HG02763 (cell line): ENCODE data around the gene CHST8.

Source experiments
- ATAC-seq: cut with Tn5 transposase; IDR thresholded peaks from one replicate; pipeline ENCODE4 v1.9.1; 2021; ENCODE audit warnings: mild to moderate bottlenecking, moderate library complexity; ENCODE audit not compliant: unreplicated experiment

Gene CHST8

GRCh38 chr19:33780746-33781145 is 159.0 kb downstream of the CHST8 start:
- ATAC-seq: no peak

DNA sequence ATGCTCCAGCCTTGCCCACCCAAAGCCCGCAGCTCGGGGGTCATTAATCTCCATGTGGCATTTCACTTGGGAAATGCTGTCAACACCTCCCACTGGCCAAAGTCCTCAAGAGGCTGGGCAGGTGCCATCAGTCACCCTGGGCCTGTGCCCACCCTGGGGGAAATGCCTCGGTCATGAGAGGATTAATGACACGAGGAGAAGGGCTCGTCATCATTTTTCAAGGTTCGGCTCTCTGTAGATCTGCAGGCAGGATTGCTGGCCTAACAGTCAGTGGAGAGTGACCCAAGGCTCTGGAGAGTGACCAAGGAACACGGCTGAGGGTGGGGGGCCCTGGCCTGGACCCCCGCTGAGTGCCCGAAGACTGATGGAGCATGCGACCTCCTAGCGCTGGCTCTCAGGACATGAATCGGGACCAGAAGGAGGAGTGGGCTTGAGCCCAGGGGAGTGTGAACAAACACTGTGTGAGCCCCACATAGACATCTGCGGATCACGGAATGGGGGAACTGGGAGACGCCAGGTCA is 159.7 kb downstream of the CHST8 start:
- no peak for ATAC-seq

- ATAC-seq: no peak
Observed at GRCh38 chr19:33781996-33782395, 160.2 kb downstream of the CHST8 start.

GRCh38 chr19:33784432-33784831 is 162.7 kb downstream of the CHST8 start:
- ATAC-seq: no peak

GRCh38 chr19:33785795-33786194 is 164.0 kb downstream of the CHST8 start:
- ATAC-seq: no peak

- ATAC-seq: no peak
Observed at GRCh38 chr19:33788676-33789075, 166.9 kb downstream of the CHST8 start.

DNA sequence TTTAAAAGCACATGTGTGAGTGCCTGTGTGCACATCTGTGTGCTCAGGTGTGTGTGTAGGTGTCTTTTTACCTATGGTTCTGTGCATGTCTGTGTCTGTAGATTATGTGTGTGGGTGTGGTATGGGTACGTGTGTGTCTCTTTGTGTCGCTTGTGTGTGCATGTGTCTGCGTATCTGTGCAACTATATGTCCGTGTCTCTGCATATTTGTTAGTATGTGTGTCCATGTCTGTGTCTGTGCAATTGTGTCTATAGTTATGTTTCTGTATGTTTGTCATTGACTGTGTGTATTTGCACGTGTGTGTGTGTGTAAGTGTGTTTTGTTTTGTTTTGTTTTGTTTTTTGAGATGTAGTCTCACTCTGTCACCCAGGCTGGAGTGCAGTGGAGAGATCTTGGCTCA is 167.6 kb downstream of the CHST8 start:
- ATAC-seq: no peak

DNA sequence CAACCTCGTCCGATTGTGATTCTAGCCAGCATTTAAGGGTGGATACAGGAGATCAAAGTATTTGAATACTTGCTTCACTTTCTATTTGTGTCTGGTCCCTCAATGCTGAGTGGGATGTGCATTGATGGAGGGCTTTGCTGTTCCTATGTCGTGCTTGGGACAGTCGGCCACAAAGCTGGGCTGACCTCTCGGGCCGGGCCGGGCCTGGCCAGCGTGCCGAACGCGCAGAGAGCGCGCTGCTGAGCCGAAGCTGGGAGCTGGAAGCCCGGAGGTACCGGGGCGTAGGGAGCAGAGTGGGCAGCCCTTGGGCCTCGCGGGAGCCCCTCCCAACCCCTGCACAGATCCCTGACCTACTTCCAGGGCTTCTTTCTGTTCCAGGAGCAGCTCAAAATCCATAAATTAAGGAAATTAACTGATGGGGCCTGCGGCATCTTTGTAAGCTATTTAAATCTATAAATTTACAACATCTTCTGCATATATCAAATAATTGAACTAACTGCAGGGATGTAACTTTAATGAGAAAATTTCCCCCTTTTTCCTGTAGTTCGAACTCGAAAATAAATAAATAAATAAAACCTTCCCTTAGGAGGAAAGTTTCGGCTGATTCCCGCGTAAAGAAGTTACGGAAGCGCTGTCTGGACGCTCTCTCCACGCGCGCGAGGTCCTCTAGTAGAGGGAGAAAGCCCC is 173.1 kb downstream of the CHST8 start:
- ATAC-seq: no peak

DNA sequence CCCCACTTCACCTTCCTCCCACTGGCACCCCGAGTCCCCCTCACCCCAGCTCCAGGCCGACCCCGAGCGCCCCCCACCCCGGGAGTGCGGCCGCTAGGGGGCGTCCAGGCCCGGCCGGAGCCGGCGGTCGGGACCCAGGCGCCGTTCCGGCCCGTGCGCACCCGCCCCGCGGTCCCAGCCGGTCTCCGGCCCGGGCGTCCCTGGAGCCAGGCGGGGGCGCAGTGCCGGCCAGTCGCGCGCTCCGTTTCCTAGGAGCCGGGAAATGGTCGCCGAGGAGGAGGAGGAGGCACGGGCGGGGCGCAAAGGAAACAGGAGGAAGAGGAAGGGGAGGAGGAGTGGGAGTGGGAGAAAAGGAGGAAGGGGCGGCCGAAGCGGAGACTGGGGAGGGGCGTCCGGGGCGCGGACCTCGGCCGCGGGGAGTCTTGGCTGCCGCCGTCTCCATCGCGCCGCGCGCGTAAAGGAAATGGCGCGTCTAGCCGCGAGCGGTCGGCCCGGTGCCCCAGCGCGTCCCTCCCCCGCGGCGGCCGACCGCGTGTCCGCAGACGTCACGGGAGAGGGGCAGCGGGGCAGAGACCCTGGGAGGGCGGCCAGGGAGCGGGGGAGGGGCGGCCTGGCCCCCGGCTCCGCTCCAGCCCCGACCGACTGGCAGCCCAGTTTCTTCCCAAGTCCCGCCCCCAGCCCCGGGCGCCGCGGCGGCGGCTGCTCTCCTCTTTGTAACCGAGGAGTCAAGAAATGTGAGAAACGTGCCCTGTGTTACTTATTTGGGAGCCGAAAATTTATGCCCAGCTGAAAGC is 173.8 kb downstream of the CHST8 start:
- no peak for ATAC-seq

DNA sequence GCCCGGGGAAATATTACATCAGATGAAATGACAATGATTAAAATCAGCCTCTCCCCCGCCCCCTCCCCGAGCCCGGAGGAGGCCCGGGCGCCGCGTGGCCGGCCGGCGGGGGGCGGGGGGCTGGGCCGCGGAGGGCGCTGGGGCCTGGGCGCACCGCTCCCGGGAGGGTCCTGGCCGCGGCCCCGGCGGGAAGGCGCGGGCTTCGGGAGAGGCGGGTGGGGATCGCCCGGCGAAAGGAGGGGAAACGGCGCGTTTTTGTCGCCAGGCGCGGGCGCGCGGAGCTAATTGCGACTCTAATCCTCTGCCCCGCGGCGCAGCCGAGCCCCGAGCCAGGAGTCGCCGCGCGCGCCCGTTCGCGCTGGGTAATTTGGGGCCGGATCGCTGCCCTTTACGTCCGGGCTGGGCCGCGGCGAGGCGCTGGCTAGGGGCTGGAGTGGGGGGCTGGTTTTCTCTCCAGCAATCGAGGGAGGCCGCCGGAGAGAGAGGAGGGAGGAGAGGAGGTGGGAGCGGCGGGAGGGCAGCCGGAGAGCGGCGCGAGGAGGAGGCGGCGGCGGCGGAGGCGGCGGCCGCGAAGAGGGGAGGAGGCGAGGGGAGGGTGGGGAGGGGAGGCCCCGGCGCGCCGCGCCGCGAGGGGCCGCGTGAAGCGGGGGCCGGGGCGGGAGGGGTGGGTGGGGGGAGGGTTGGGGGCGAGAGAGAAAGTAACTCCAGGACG is 174.6 kb downstream of the CHST8 start, which contains the start of gene KCTD15:
KCTD15 (plus strand) TSS at position 707 of the 712 bp plus-strand sequence. CDS start 3,585 bp downstream, outside the sequence.
- ATAC-seq: no peak

DNA sequence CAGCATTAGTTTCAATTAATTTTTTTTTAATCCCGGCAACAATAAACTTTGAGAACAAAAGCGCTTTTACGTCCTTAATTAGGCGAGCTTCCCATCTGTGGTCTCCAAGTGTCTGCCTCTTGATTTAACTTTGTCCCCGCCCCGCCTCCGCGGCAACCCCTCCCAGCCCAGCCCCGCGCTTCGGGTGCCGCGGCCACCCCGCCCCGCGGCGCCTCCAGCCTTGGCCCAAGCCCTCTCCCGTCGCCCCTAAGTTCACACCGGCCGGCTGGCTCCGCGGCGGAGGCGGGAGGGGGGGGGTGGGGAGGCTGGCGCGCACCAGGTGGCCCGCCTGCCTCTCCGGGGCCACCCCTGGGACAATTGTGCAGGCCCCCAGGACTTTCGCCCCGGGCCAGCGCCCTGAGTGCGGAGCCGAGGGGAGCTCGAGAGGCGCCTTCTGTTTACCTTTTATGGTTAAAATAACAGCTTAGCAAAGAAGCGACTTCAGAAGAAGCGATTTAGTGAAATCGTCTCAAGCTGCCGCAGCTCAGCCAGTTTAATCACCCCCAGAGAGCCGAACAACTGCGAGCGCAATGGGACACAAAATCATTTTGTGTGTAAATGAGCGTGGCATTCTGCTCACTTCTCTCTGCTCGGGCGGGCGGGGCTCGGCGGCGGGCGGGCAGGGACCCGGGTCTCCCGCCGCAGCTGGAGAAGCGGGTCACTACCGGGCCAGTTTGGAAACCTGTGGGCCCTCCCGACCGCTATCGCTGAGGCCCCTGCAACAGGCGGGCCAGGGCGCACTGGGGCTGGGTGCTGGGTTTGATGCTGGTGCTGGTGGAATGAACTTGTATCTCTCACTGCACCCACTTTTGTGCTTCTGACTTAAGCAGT is 176.3 kb downstream of the CHST8 start:
- no peak for ATAC-seq

GRCh38 chr19:33798681-33799111 is 176.9 kb downstream of the CHST8 start:
- no peak for ATAC-seq

- no peak for ATAC-seq
Observed at GRCh38 chr19:33799476-33799875, 177.7 kb downstream of the CHST8 start.

- ATAC-seq: no peak
Observed at GRCh38 chr19:33800012-33800680, 178.4 kb downstream of the CHST8 start.

- no peak for ATAC-seq
Observed at GRCh38 chr19:33801411-33801810, 179.7 kb downstream of the CHST8 start.

GRCh38 chr19:33802001-33802400 is 180.2 kb downstream of the CHST8 start:
- no peak for ATAC-seq

DNA sequence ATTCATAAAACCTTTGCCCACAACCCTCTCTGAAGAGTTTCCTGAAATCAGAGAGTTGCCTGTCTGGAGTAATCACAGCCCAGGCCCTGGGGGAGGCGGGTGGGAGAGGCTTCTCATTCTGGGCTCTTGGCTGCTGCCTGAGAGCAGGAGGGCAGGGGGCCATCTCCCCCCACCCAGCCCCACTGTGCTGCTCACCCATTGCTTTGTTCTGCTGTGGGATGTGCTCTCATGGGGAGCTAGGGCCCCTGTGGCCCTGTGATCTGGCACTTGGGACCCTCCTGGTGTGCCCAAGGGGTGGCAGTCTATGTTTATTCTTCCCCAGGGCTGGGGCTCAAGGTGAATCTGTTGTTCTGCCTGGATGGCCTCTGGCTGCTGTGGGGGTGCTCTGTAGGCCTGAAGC is 181.0 kb downstream of the CHST8 start:
- no peak for ATAC-seq

GRCh38 chr19:33803383-33803782 is 181.6 kb downstream of the CHST8 start:
- ATAC-seq: no peak

DNA sequence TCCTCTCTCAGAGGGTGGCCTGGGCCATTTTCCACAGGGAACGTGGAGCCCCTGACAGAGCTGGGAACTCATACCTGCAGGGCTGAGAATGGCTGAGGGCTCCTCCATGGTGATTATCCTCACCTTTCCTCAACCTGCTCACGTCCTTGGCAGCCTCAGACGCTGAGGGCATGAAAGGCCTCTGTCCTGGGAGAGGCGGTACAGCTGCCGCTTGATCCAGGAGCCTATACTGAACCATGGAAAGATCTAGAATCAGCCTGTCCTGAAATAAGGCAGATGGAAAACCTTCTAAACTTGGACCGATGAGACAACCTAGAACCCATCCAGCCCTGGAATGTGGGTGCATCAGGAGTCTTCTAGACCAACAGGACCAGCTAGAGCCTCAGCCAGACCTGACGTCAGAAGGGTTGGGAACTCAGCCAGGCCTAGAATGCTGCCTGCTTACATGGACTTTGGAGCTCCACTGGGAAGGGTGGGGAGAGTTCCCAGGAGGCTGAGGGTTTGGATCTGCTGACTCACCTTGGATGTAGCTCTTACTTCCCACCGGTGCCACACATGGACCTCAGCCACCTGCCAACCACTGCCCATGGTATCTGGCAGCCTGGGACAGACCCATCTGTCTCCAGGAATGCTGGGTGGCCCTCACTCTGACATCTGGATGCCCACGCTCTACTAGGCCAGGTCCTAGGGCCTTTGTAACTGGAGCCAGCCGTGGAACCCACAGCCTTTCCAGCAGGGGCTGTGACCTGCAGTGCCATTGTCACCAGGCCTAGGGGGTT is 182.5 kb downstream of the CHST8 start:
- ATAC-seq: no peak
